Tibial artery (tissue), 4 donors: ENCODE data around the gene ABL1.

Source experiments
- DNase-seq, 2 donors: peaks; one replicate each; pipeline ENCODE4 v3.0.0-alpha.2; 2019
- H3K27ac ChIP-seq, 2 donors: fragments of 200-600 bp; sonication (generic) in 1 of 2; 1 replicate in 1 of 2; 2 replicates in 1 of 2; pipeline ENCODE4 v1.5.1; 2018 to 2019; ENCODE audit warnings: mild to moderate bottlenecking in 1 of 2
- H3K27me3 ChIP-seq, 2 donors: fragments of 200-600 bp; sonication (generic) in 1 of 2; one replicate each; pipeline versions ENCODE4 v1.5.1 to v1.6.0; 2016 to 2019
- H3K36me3 ChIP-seq, 3 donors: fragments of 200-600 bp; sonication (generic) in 2 of 3; one replicate each; pipeline ENCODE4 v1.5.1; 2016 to 2019; ENCODE audit warnings: mild to moderate bottlenecking in 2 of 3
- H3K4me1 ChIP-seq, 4 donors: fragments of 200-600 bp; sonication (generic) in 2 of 4; 1 replicate in 3 of 4; 2 replicates in 1 of 4; pipeline ENCODE4 v1.5.1; 2016 to 2019
- H3K4me3 ChIP-seq, 2 donors: fragments of 200-600 bp; sonication (generic) in 1 of 2; 1 replicate in 1 of 2; 2 replicates in 1 of 2; pipeline ENCODE4 v1.5.1; 2018 to 2019; ENCODE audit warnings: mild to moderate bottlenecking in 2 of 2
- H3K9me3 ChIP-seq, 3 donors: fragments of 200-600 bp; sonication (generic) in 1 of 3; one replicate each; pipeline ENCODE4 v1.5.1; 2016 to 2019
- intact Hi-C: fragments of 100-400 bp; cut with DNase I; formaldehyde crosslinking; loops from one replicate; pipeline ENCODE4 v1.15.0; 2023; ENCODE audit warnings: low total_unique reads
- TF ChIP-seq, protein P1 (sequence below), 2 experiments: fragments of 200-600 bp in 1 of 2; fragments of 450-650 bp in 1 of 2; IDR thresholded peaks; one replicate each; pipeline ENCODE4 v1.5.1; 2017 to 2019; ENCODE audit warnings: antibody characterized with exemption in 2 of 2, mild to moderate bottlenecking in 1 of 2, moderate library complexity in 1 of 2

Gene ABL1

DNA sequence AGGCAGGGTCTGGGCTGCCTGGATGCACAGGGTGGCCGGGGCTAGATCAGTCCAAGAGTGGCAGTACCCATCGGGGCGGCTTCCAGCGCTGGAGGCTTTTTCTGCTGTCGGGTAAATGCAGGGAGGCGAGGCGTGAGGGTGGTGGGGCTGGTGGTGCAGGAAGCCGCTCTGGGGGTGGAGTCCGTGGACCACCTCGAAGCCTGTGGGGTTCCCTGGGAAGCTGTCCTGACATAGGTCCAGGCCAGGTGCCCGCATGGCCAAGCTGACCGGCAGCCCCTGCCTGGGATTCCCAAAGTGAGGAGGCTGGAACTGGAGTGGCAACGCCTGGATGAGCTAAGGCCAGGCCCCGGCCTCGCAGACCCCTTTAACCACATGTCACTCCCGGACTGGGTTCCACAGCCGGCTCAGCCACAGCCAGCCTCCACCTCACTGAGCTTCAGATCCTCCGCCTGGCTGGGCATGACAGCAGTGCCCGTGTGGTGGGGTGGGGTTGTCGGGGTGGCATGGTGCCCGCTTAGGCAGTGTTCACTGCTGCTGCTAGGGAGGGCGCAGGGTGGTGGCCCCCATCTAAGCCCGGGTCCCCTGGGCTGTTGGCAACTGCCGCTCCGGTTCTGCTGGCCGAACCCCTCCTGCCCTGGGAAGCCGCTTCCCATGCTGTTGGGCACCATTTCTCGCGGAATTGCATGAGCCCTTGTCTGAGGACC, 62.9 kb downstream of the ABL1 start:
- no peak for DNase-seq
- Histone ChIP-seq H3K27ac (no peak overlapping the region), H3K4me1 (peaks cover 0 to 22% (median 16%) of the 10 kb centered on the region in 4 donors), H3K4me3 (no peak overlapping the region), H3K36me3 (peaks cover 4 to 14% (median 13%) of the 10 kb centered on the region in 3 donors), H3K9me3 (no peaks in the 10 kb centered on the region), H3K27me3 (peaks cover 0 to 51% of the 10 kb centered on the region in 2 donors)
- intact Hi-C loops = no loop called here
- TF ChIP-seq, protein P1, sequence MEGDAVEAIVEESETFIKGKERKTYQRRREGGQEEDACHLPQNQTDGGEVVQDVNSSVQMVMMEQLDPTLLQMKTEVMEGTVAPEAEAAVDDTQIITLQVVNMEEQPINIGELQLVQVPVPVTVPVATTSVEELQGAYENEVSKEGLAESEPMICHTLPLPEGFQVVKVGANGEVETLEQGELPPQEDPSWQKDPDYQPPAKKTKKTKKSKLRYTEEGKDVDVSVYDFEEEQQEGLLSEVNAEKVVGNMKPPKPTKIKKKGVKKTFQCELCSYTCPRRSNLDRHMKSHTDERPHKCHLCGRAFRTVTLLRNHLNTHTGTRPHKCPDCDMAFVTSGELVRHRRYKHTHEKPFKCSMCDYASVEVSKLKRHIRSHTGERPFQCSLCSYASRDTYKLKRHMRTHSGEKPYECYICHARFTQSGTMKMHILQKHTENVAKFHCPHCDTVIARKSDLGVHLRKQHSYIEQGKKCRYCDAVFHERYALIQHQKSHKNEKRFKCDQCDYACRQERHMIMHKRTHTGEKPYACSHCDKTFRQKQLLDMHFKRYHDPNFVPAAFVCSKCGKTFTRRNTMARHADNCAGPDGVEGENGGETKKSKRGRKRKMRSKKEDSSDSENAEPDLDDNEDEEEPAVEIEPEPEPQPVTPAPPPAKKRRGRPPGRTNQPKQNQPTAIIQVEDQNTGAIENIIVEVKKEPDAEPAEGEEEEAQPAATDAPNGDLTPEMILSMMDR (IDR thresholded peaks at IDR 0.05) = no peak

DNA sequence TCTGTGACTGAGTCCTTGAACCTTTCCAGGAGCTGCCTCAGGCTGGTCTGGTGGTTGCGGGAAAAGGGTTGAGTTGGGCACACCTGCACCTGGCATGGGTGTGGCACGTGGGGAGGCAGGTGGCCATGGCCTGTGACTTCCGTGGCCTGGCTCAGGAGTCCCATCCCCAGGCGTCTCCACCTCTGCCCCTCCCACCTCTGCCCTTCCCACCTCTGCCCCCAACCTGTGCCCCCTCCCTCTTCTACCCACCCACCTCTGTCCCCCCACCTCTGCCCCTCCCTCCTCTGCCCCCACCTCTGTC, 63.4 kb downstream of the ABL1 start:
- no peak overlapping the region for H3K27ac ChIP-seq
- DNase-seq = no peak

DNA sequence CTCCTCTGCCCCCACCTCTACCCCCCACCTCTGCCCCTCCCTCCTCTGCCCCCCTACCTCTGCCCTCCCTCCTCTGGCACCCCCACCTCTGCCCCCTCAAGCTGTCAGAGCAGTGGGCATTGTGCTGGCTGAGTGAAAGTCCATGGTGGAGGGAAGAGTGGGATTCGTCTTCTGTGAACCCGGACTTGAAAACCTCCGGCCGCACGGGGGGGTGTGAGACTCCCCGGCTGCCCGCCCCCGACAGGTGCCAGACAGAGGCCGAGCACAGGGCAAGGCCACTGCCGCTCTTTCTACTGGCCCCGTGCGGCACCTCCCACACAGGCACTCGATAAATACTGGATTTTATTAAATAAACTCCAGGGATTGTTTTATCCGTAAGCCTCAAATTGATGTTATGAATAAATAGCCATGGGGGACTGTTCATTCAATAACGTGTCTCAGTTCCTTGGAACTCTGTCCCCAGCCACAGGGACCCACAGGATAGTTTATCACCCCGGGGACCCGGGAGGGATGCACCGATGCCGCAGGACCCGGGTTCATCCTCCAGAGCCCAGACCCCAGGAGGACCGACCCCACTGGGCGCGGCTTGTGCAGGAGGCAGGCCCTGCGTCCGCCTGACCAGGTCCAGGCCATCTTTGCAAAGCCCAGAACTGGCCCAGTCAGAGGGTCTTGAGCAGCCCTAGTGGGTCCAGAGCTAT, 64.1 kb downstream of the ABL1 start:
- TF ChIP-seq, protein P1 (IDR thresholded peaks at IDR 0.05) = no peak
- DNase-seq = no peak
- intact Hi-C loops = no loop called here
- Histone ChIP-seq H3K4me1 (peaks cover 0 to 22% (median 16%) of the 10 kb centered on the region in 4 donors), H3K27ac (no peak overlapping the region), H3K9me3 (no peaks in the 10 kb centered on the region), H3K36me3 (peaks cover 0 to 2% (median 1%) of the 10 kb centered on the region in 3 donors), H3K27me3 (peaks cover 0 to 63% of the 10 kb centered on the region in 2 donors), H3K4me3 (no peak overlapping the region)

More for the DNA sequence above, 63.4 kb downstream of the ABL1 start:
- Histone ChIP-seq H3K4me3 (no peak overlapping the region), H3K9me3 (no peaks in the 10 kb centered on the region), H3K27me3 (peaks cover 0 to 56% of the 10 kb centered on the region in 2 donors), H3K36me3 (peaks cover 0 to 9% (median 8%) of the 10 kb centered on the region in 3 donors), H3K4me1 (peaks cover 0 to 22% (median 16%) of the 10 kb centered on the region in 4 donors)
- TF ChIP-seq, protein P1 (IDR thresholded peaks at IDR 0.05) = no peak
- intact Hi-C loops = no loop called here

DNA sequence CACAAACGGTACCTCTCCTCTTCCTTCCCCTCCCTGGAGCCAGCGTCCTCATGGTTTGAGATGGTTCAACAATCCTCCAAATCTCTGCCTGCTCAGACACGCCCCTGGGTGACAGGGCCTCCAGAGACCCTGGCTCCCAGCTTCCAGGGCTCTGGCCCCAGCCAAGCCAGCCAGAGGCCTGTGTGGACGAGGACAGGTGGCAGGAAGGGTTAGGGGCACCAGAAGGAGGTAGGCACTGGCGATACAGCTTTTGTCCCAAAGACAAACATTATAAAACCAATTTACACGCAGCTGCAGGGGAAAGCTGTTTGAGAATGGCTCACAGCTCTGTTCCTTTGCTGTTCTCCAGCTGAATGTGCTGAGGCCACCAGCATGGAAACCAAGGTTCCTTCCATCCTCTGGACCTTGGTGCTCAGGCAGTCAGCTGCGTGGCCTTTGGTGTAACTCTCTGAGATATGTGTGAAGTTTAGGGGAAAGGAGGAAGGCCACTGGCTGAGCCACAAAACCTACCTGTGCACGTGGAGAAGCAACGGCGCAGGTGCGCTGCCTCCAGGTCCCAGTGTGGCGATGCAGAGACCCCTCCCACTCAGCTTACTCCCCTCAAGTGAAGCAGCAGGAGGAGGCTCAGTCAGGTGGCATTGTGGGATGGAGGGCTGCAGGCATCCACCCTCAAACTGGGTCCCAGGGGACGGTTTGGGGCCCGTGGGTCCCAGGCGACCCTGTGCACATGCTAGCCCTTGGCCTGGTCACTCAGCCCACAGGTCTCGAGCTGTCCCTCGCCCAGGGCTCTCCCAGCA, 65.8 kb downstream of the ABL1 start:
- TF ChIP-seq, protein P1 (IDR thresholded peaks at IDR 0.05) = no peak
- Histone ChIP-seq H3K4me1 (peaks cover 0 to 9% (median 2%) of the 10 kb centered on the region in 4 donors), H3K9me3 (no peaks in the 10 kb centered on the region), H3K27me3 (peaks cover 0 to 76% of the 10 kb centered on the region in 2 donors), H3K36me3 (no peaks in the 10 kb centered on the region), H3K4me3 (no peak overlapping the region), H3K27ac (no peak overlapping the region)
- intact Hi-C loops = no loop called here
- DNase-seq = no peak

DNA sequence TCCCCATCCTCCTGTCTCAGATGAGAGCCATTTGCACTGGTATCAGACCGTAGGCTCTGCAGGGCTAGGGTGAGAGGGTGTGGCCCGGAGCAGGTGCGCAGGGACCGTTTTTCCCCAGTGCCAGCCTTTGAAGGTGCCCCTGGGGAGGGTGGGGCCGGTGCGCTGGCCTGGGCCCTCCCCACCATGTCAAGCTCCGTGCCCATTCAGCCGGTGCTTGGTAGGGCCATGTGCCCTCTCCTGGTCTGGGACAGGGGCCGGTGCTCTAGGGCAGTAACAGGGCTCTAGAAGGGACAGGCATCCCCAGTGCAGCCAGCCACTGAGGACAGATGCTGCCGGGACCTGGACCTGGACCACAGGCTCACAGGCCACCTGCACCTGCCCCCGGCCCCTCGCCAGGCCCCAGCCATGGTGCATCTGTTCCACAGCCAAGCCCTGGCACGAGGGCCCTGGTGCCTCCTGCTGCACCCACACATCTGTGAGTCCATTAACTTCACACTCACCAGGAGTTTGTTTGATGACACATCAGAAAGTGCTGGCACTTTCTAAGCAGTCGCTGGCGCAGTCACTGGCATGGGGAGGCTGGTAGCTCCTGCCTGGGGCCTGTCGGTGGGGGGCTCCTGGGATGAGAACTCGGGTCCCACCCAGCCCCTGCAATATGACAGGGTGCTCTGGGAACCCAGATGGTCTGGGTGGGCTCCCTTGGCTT, 66.6 kb downstream of the ABL1 start:
- TF ChIP-seq, protein P1 (IDR thresholded peaks at IDR 0.05) = no peak
- Histone ChIP-seq H3K27ac (no peak overlapping the region), H3K9me3 (no peaks in the 10 kb centered on the region), H3K36me3 (no peaks in the 10 kb centered on the region), H3K27me3 (peaks cover 0 to 83% of the 10 kb centered on the region in 2 donors), H3K4me3 (no peak overlapping the region), H3K4me1 (peaks cover 0 to 6% (median 0%) of the 10 kb centered on the region in 4 donors)
- intact Hi-C loops = no loop called here
- no peak for DNase-seq
